Right kidney (tissue), 1 donor: ENCODE measurements around the gene GAK.
A peak's percentile ranks its signal among the peaks of the same experiment; 100 is the strongest.
"Not testable (repeated sequence)": the region's sequence is repeated elsewhere in the genome, so short reads cannot be mapped to it uniquely, and the experiment has no call there.

ENCODE experiments used
- DNase-seq: peaks from one replicate; pipeline ENCODE4 v3.0.0-alpha.2; 2016

GAK gene

GRCh38 chr4:927566-927965 lies 4.5 kb downstream of the GAK start:
- not testable (repeated sequence) for DNase-seq

GRCh38 chr4:926538-926937 lies 5.6 kb downstream of the GAK start:
- DNase-seq = no peak

DNA sequence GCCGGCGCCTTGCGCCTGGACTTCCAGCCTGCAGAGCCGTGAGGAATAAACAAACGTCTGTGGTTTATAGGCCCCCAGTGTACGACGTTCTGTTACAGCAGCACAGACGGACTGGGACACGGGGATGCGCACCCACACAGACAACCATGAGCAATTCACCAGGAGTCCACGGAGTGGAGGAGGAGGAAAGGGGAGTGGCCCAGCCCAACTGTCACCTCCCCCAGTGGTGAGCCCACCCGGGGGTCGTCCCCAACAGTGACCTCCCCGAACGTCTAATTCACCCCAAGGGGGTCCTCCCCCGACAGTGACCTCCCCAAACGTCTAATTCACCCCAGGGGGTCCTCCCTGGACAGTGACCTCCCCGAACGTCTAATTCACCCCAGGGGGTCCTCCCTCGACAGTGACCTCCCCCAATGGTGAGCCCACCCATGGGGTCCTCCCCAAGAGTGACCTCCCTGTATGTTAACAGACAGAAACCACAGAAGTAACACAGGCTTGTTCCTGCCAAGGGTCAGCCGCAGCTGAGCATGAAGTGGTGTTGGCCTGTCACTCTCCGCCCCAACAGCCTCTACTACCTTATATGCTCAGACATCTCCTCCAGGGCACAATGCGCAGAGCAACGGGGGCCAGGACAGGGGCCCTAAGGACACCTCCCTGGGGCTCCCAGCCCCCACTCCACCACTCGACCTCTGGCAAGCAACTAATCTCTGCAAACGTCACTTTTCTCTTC lies 6.2 kb downstream of the GAK start:
- DNase-seq = no peak

DNA sequence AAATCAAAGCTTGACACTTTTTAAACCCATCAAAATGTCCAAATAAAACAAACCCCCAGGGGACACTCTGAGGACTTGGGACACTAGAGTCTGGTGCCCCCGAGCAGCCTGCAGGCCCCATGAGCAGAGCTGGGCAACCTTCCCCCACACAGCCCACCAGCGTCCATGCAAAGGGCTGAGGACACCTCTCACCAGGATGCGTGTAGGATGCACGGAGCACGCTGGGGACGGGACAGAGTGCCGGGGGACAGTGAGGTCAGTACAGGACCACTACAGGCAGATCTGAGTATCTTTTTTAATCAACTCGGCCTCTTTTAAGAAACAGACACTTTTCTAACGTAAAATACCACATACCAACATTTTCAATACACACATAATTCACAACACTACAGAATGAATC lies 6.9 kb downstream of the GAK start:
- DNase-seq = no peak

GRCh38 chr4:924107-925096 lies 7.7 kb downstream of the GAK start:
- no peak for DNase-seq

- DNase-seq = no peak
These were observed 10.2 kb downstream of the GAK start for GRCh38 chr4:921830-922331.

GRCh38 chr4:919004-919680 lies 13.0 kb downstream of the GAK start:
- DNase-seq = not testable (repeated sequence)

GRCh38 chr4:918591-918990 lies 13.5 kb downstream of the GAK start:
- not testable (repeated sequence) for DNase-seq

DNA sequence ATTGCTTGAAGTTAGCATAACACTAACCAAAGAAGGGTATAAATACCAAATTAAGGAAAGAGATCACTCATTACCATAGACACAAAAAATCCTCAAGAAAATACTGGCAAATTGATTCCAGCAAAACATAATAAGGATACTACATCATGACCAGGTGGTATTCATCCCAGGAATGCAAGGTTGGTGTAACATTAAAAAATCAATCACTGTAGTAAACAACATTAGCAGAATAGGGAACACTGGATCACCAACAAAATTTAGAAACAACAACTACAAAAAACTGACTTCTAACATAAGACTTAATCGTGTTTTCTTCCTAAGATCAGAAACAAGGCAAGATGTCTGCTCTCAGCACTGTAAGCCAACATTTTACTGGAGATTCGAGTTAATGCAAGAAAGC lies 14.1 kb downstream of the GAK start:
- no peak for DNase-seq

DNA sequence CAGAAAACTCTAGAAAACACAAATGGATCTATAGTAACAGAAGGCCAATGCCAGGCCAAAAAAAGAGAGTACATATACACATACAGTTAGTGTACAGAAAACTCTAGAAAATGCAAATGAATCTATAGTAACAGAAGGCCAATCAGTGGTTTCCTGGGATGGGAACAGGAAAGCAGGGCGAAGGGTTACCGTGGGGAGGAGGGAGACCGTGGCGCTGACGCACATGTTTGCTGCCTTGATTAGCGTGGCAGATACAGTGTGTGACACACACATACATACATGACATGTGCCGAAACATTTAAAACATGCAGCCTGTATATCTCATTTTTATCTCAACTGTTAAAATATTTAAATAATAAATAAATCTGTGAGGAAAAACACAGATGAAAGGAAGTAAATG lies 14.7 kb downstream of the GAK start:
- DNase-seq = no peak

DNA sequence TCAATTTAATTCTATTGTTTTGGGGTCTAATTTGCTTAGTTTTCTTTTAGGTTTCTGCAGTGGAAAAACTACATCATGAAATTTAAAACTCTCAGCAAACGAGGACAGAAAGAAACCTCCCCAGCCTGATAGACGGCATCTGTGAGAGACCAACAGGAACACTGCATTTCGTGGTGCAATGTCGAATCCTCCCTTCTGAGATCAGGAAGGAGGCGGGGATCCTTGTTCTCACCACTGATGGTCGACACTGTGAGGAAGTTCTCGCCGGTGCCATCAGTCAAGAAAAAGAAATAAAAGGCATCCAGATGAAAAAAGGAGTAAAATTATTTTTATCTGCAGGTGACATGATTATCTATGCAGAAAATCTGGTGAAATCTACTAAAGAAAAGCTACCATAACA lies 16.5 kb downstream of the GAK start:
- DNase-seq = peak; percentile 25

DNA sequence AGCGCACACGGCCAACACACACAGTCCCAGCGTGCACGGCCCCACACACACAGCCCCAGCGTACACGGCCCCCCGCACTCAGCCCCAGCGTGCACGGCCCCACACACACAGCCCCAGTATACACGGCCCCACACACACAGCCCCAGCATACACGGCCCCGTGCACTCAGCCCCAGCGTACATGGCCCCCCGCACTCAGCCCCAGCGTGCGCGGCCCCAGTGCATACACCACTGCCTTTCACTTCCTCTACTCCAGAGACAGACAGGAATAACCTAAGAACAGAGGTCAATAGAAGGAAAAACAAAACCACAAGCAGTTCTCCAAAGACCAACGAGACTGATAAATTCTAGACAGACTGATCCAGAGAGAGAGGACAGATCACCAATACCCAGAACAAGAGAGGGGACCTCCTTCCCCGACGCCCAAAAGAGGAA lies 17.1 kb downstream of the GAK start:
- peak; percentile 35 for DNase-seq

DNA sequence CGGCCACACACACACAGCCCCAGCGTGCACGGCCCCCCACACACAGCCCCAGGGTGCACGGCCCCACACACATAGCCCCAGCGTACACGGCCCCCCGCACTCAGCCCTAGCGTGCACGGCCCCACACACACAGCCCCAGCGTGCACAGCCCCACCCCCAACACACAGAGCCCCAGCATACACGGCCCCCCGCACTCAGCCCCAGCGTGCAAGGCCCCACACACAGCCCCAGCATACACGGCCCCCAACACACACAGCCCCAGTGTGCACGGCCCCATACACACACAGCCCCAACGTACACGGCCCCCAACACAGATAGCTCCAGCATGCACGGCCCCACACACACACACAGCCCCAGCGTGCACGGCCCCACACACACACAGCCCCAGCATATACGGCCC lies 17.6 kb downstream of the GAK start:
- no peak for DNase-seq

GRCh38 chr4:913280-913618 lies 18.9 kb downstream of the GAK start:
- DNase-seq = no peak

DNA sequence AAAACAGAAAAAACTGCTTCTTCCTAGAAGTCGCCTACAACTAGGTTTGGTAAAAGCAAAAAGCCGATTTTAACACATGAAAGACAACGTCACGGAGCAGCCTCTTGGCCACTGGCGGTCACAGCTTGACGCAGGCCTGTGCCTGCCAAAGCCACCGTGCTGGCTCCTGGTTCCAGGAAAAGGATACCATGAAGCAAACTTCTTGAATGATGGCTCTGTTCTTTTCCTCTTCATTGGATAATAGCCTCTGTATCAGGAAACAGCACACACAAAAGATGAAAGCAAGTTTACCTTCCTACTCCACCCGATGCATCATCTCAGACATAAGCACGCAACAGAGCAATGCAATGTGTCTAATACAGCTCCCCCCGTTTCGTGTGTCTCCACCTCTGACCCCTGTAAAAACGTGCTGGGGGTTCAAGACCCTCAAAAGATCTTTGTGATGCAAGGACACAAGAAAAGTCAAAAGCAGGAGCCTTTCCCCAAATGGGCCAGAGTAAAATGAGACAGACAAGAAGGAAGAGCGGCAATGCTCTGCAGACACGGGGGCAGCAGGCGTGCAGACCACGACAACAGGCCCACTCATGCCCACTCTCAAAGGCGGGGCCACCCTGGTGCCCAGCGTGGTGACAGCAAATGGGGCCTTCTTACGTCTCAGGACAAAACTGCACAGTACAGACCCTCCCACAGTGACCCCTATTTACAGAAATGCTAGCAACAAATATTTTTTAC lies 19.4 kb downstream of the GAK start:
- DNase-seq = no peak

DNA sequence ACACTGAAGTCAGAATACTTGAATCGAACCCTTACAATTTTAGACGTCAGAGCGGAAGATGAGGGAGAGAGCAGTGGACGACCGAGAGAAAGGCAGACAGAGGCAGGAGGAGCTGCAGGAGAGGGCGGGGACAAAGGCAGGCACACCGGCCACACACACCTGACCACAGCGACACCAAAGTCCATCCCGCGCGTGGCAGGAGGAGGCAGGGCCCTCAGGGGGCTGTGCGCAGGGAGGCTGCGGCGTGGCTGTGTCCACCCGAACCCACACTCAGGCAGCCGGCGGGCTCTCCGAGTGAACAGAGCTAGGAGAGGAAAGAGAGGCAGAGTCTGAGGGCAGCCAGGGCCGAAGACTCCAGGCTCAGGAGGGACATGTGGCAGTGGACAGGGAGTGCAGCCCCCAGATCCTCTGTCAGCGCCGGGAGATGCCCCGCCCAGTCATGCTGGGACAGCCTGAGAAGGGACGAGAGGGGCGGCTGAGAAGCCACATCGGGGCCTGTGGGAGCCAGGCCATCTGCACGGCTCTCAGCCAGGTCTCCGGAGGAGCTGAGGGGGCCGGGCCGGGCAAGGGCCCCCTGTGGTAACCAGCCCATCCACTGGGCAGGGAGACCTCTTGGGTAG lies 20.1 kb downstream of the GAK start:
- DNase-seq = no peak

GRCh38 chr4:911221-911751 lies 20.8 kb downstream of the GAK start:
- no peak for DNase-seq

- no peak for DNase-seq
These were observed 21.6 kb downstream of the GAK start for GRCh38 chr4:910366-911091.

DNA sequence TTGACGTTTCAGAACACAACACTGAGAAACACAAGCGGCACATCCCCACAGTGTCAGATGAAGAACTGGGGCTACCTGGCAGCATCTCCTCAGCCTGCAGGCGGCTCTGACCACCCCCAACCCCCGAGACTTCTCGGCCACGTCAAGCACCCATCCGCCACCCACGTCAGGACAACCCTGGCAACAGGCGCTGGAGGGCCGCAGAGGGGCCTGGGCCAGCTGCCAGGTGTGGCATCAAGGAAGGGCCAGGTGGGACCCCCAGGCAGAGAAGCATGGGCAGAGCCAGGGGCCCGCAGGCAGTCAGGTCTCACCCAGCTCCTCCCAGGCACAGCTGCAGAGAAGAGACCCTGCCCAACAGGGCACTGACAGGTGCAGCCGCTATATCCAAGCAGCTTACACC lies 22.3 kb downstream of the GAK start:
- DNase-seq = no peak

DNA sequence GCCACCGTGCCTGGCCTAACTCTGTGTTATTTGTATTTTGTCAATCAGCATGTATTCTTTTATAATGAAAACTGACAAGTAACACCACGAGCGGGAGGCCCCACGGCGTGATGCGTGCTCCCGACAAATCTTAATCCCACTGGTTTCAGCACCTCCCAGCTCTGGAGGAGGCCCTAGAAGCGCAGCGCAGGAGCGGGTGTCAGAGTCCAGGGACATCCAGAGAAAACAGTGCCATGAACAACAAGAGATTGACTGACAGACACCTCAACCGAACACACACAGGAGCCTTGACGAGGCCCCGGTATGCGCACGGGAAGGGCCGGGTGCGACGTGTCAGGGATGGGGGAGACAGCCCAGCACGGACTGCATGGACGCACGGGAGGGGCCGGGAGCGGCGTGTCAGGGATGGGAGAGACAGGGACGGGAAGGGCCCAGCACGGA lies 23.0 kb downstream of the GAK start:
- no peak for DNase-seq
